Mucosa of stomach (tissue), 1 donor: ENCODE measurements around the gene AQP12A.

Source experiments
- H3K27me3 ChIP-seq: one replicate; pipeline ENCODE4 v1.7.0; 2013; ENCODE audit warnings: mild to moderate bottlenecking, low read length; ENCODE audit not compliant: control insufficient read depth, insufficient read depth
- H3K36me3 ChIP-seq: one replicate; pipeline ENCODE4 v1.7.0; 2013; ENCODE audit warnings: low read length; ENCODE audit not compliant: control insufficient read depth, insufficient read depth
- H3K4me1 ChIP-seq: one replicate; pipeline ENCODE4 v1.7.0; 2013; ENCODE audit warnings: mild to moderate bottlenecking, low read length; ENCODE audit not compliant: control insufficient read depth, insufficient read depth
- H3K4me3 ChIP-seq: one replicate; pipeline ENCODE4 v1.7.0; 2013; ENCODE audit warnings: low read length
- H3K9ac ChIP-seq: one replicate; pipeline ENCODE4 v1.7.0; 2013; ENCODE audit warnings: mild to moderate bottlenecking, low read length, moderate library complexity
- H3K9me3 ChIP-seq: one replicate; pipeline ENCODE4 v1.7.0; 2013; ENCODE audit warnings: mild to moderate bottlenecking, low read length, moderate library complexity; ENCODE audit not compliant: control insufficient read depth
- donor health status: Pancreatic carcinoma.

The AQP12A gene

GRCh38 chr2:240735476-240735875 is 43.8 kb downstream of the AQP12A start:
- Histone ChIP-seq H3K4me1 (no peaks in the 10 kb centered on the region), H3K36me3 (no peaks in the 10 kb centered on the region), H3K27me3 (peaks cover 4% of the 10 kb centered on the region)

GRCh38 chr2:240736281-240737250 is 44.9 kb downstream of the AQP12A start:
- no peaks in the 10 kb centered on the region for H3K36me3 ChIP-seq
- H3K27me3 ChIP-seq = no peaks in the 10 kb centered on the region
- no peaks in the 10 kb centered on the region for H3K9me3 ChIP-seq
- no peak overlapping the region for H3K9ac ChIP-seq
- no peaks in the 10 kb centered on the region for H3K4me1 ChIP-seq
- no peak overlapping the region for H3K4me3 ChIP-seq

More at GRCh38 chr2:240735476-240735875, 43.8 kb downstream of the AQP12A start:
- Histone ChIP-seq H3K9me3 (no peaks in the 10 kb centered on the region), H3K4me3 (no peak overlapping the region), H3K9ac (no peak overlapping the region)

- Histone ChIP-seq H3K9ac (no peak overlapping the region), H3K27me3 (no peaks in the 10 kb centered on the region), H3K36me3 (no peaks in the 10 kb centered on the region), H3K4me3 (no peak overlapping the region), H3K4me1 (no peaks in the 10 kb centered on the region), H3K9me3 (no peaks in the 10 kb centered on the region)
Observed at GRCh38 chr2:240737512-240737911, 45.8 kb downstream of the AQP12A start.

- Histone ChIP-seq H3K4me3 (no peak overlapping the region), H3K36me3 (no peaks in the 10 kb centered on the region), H3K9ac (no peak overlapping the region), H3K9me3 (no peaks in the 10 kb centered on the region), H3K4me1 (no peaks in the 10 kb centered on the region), H3K27me3 (no peaks in the 10 kb centered on the region)
Observed at GRCh38 chr2:240737958-240738357, 46.3 kb downstream of the AQP12A start.

GRCh38 chr2:240739797-240740196 is 48.1 kb downstream of the AQP12A start:
- H3K9ac ChIP-seq = no peak overlapping the region
- H3K9me3 ChIP-seq = no peaks in the 10 kb centered on the region
- H3K4me3 ChIP-seq = no peak overlapping the region
- H3K36me3 ChIP-seq = no peaks in the 10 kb centered on the region
- no peaks in the 10 kb centered on the region for H3K4me1 ChIP-seq
- no peaks in the 10 kb centered on the region for H3K27me3 ChIP-seq

- Histone ChIP-seq H3K4me1 (no peaks in the 10 kb centered on the region), H3K9me3 (no peaks in the 10 kb centered on the region), H3K9ac (no peak overlapping the region), H3K36me3 (no peaks in the 10 kb centered on the region), H3K4me3 (no peak overlapping the region), H3K27me3 (no peaks in the 10 kb centered on the region)
Observed at GRCh38 chr2:240741091-240741490, 49.4 kb downstream of the AQP12A start.

GRCh38 chr2:240742602-240743095 is 51.0 kb downstream of the AQP12A start:
- no peaks in the 10 kb centered on the region for H3K27me3 ChIP-seq
- no peaks in the 10 kb centered on the region for H3K36me3 ChIP-seq
- no peaks in the 10 kb centered on the region for H3K4me1 ChIP-seq
- no peak overlapping the region for H3K4me3 ChIP-seq
- no peaks in the 10 kb centered on the region for H3K9me3 ChIP-seq
- no peak overlapping the region for H3K9ac ChIP-seq

GRCh38 chr2:240745456-240745855 is 53.8 kb downstream of the AQP12A start:
- Histone ChIP-seq H3K4me1 (no peaks in the 10 kb centered on the region), H3K9ac (no peak overlapping the region), H3K9me3 (no peaks in the 10 kb centered on the region), H3K27me3 (no peaks in the 10 kb centered on the region), H3K36me3 (no peaks in the 10 kb centered on the region), H3K4me3 (no peak overlapping the region)

GRCh38 chr2:240745962-240746361 is 54.3 kb downstream of the AQP12A start:
- no peaks in the 10 kb centered on the region for H3K36me3 ChIP-seq
- H3K4me1 ChIP-seq = no peaks in the 10 kb centered on the region
- H3K9me3 ChIP-seq = no peaks in the 10 kb centered on the region
- H3K27me3 ChIP-seq = no peaks in the 10 kb centered on the region
- H3K4me3 ChIP-seq = no peak overlapping the region
- H3K9ac ChIP-seq = no peak overlapping the region

- H3K9ac ChIP-seq = no peak overlapping the region
- H3K4me3 ChIP-seq = no peak overlapping the region
- H3K36me3 ChIP-seq = no peaks in the 10 kb centered on the region
- H3K27me3 ChIP-seq = no peaks in the 10 kb centered on the region
- H3K9me3 ChIP-seq = no peaks in the 10 kb centered on the region
- no peaks in the 10 kb centered on the region for H3K4me1 ChIP-seq
Observed at GRCh38 chr2:240746671-240747070, 55.0 kb downstream of the AQP12A start.

GRCh38 chr2:240747256-240747655 is 55.6 kb downstream of the AQP12A start:
- H3K36me3 ChIP-seq = no peaks in the 10 kb centered on the region
- H3K9ac ChIP-seq = no peak overlapping the region
- H3K9me3 ChIP-seq = no peaks in the 10 kb centered on the region
- H3K4me1 ChIP-seq = no peaks in the 10 kb centered on the region
- H3K4me3 ChIP-seq = no peak overlapping the region
- H3K27me3 ChIP-seq = no peaks in the 10 kb centered on the region
